Nephron (organoid): ENCODE results near the gene AKT1.

ENCODE experiments used
- H3K27ac Mint-ChIP-seq, 3 experiments: 2 replicates each; pipeline ENCODE4 v1.8.0; 2020; ENCODE audit warnings: mixed read lengths in 3 of 3, mild to moderate bottlenecking in 2 of 3, moderate library complexity in 1 of 3
- H3K27me3 Mint-ChIP-seq: 2 replicates; pipeline ENCODE4 v1.8.0; 2021; ENCODE audit warnings: low read depth, mild to moderate bottlenecking, moderate library complexity, mixed read lengths
- H3K36me3 Mint-ChIP-seq: 2 replicates; pipeline ENCODE4 v1.8.0; 2020; ENCODE audit warnings: low read depth, mixed read lengths
- H3K4me1 Mint-ChIP-seq: 2 replicates; pipeline ENCODE4 v1.8.0; 2020; ENCODE audit warnings: mixed read lengths
- H3K4me3 Mint-ChIP-seq, 3 experiments: 2 replicates each; pipeline ENCODE4 v1.8.0; 2020; ENCODE audit warnings: mild to moderate bottlenecking in 3 of 3, mixed read lengths in 3 of 3, moderate library complexity in 2 of 3
- H3K9me3 Mint-ChIP-seq: 2 replicates; pipeline ENCODE4 v1.8.0; 2020; ENCODE audit warnings: mixed read lengths
- TF ChIP-seq, protein P1 (sequence below), 3 experiments: fragments of 200-600 bp; sonication (generic); IDR thresholded peaks; one replicate each; pipeline ENCODE4 v1.5.0; 2021; ENCODE audit warnings: antibody characterized with exemption in 3 of 3; ENCODE audit not compliant: unreplicated experiment in 3 of 3

Gene AKT1

DNA sequence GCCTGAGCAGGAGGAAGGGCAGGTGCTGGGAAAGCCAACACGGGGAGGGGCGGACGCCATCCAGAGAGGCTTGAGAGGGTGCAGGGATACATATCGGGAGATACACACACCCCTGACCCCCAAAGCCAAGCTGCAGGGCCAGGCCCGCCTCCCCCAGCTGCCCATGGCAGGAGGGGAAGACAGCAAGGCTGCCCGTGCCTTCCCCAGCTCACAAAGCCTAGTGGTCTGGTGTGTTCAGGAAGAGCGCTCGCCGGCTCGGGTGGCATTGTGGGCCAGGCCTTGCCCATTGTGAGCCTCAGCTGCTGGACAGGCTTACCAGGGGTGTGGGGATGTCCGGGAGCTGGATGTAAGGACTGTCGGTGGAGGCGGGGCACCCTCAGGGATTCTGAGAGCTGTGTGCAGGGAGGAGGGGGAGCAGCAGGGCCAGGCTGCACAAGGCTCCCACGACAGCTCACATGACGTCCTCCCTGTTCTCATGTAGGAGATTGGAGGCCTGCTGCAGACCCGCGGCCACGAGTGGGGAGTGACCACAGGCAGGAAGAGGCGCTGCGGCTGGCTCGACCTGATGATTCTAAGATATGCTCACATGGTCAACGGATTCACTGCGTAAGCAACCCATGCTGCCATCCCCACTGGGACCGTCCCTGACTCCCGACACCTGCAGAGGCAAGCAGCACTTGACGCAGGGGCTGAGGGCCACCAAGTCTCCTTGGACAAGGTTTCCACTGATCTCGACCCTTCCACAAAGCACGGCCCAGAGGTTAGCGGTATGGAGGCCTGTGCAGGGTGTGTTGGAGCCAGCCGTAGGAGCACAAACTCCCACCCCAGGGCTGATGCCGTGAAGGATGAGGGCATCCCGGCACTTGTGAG is 52.7 kb downstream of the AKT1 start:
- Mint-ChIP-seq H3K36me3 (peaks cover 7% of the 10 kb centered on the region), H3K27me3 (peaks cover 4% of the 10 kb centered on the region), H3K4me1 (peaks cover 11% of the 10 kb centered on the region), H3K9me3 (no peaks in the 10 kb centered on the region), H3K27ac (no peak overlapping the region), H3K4me3 (no peak overlapping the region)
- TF ChIP-seq, protein P1, sequence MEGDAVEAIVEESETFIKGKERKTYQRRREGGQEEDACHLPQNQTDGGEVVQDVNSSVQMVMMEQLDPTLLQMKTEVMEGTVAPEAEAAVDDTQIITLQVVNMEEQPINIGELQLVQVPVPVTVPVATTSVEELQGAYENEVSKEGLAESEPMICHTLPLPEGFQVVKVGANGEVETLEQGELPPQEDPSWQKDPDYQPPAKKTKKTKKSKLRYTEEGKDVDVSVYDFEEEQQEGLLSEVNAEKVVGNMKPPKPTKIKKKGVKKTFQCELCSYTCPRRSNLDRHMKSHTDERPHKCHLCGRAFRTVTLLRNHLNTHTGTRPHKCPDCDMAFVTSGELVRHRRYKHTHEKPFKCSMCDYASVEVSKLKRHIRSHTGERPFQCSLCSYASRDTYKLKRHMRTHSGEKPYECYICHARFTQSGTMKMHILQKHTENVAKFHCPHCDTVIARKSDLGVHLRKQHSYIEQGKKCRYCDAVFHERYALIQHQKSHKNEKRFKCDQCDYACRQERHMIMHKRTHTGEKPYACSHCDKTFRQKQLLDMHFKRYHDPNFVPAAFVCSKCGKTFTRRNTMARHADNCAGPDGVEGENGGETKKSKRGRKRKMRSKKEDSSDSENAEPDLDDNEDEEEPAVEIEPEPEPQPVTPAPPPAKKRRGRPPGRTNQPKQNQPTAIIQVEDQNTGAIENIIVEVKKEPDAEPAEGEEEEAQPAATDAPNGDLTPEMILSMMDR (IDR thresholded peaks at IDR 0.05; ENCODE audit: unreplicated experiment in 3 of 3): no peak

DNA sequence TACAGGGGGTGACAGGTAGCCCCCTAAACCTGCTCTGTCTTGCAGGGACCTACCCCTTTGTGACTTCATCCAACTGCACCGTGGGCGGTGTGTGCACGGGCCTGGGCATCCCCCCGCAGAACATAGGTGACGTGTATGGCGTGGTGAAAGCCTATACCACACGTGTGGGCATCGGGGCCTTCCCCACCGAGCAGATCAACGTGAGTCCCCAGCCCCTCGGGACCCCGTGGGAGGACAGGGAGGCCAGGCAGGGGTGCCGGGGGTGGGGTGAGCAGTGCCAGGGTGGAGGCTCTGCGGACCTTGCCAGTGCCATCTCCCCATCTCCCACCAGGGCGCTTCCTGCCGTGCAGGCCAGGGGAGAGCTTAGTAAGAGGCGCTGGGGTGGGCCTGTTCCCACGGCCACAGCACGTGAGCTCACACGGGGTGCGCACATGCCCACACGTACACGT is 53.7 kb downstream of the AKT1 start:
- no peak overlapping the region for H3K4me3 Mint-ChIP-seq
- peaks cover 4% of the 10 kb centered on the region for H3K27me3 Mint-ChIP-seq
- peaks cover 7% of the 10 kb centered on the region for H3K36me3 Mint-ChIP-seq
- H3K27ac Mint-ChIP-seq: no peak overlapping the region
- H3K9me3 Mint-ChIP-seq: no peaks in the 10 kb centered on the region
- peaks cover 6% of the 10 kb centered on the region for H3K4me1 Mint-ChIP-seq
- TF ChIP-seq, protein P1 (IDR thresholded peaks at IDR 0.05; ENCODE audit: unreplicated experiment in 3 of 3): no peak

DNA sequence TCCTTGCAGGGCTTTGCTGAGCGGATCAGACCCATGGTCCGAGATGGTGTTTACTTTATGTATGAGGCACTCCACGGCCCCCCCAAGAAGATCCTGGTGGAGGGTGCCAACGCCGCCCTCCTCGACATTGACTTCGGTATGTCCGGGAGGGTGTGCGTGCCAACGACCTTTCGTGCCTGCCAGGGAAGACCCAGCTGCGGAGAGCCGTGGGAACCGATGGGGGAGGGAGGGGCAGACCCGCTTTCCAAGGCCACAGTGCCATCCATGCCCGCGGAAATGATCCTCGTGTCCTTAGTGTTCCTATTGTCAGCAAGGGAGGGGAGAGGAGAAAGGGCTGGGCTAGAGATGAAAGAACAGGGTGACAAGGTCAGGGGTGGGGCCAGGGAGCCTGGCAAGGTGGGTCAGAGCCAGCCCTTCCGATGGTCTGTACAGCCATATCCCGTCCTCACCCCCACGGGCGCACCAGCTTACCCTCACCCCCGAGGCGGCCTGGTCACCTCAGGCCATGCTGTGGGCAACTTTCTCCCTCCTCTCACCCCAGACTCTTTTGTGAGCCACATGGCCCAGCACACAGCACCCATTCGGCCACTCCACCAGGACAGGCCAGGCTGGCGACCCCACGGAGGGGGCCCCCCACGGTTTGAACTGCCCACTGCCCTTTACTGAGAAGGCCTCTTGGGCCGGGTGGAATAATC is 54.3 kb downstream of the AKT1 start:
- Mint-ChIP-seq H3K27ac (no peak overlapping the region), H3K36me3 (peaks cover 7% of the 10 kb centered on the region), H3K27me3 (peaks cover 4% of the 10 kb centered on the region), H3K9me3 (no peaks in the 10 kb centered on the region), H3K4me1 (peaks cover under 1% of the 10 kb centered on the region), H3K4me3 (no peak overlapping the region)
- TF ChIP-seq, protein P1 (IDR thresholded peaks at IDR 0.05; ENCODE audit: unreplicated experiment in 3 of 3): no peak

DNA sequence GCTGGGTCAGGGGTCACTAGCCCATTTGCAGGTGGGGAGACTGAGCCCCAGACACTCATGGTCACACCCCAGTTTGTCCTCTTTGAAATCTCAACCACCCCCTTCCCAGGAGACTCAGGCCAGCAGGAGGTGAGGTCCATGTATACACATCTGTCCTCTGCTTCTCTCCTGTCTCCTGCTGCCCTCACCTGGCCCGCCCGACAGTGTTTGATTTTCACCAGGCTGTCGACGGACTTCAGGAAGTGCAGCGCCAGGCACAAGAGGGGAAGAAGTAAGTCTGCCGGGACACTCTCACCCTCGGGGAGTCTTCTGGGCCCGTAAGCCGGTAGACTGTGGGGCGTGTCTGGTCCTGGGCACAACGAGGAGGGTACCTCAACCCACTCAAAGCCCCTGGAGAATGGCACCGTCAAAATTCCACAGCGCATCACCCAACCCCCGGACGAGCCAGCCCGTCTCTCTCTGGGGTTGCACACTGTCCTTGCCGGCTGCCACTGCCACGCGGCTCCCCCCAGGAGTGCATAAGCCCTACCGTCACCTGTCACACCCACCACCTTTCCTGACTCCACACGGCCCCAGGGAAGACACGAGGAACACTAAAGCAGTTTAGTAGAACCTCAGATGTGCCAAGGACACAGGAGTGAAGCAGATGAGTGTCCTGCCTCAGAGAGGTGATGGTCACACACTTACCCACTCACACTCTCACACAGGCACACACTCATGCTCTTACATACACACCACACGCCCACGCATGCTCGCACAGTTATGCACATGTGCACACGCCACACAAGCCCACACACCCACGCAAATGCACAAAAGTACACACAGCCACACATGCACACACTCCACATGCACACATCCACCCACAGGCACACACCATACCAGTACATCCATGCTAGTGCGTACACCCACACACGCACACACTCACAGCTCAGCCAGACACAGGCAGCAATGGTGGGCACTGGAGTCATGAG is 55.7 kb downstream of the AKT1 start:
- peaks cover 7% of the 10 kb centered on the region for H3K36me3 Mint-ChIP-seq
- H3K27me3 Mint-ChIP-seq: peaks cover 4% of the 10 kb centered on the region
- no peak overlapping the region for H3K27ac Mint-ChIP-seq
- H3K4me1 Mint-ChIP-seq: no peaks in the 10 kb centered on the region
- H3K4me3 Mint-ChIP-seq: no peak overlapping the region
- TF ChIP-seq, protein P1 (IDR thresholded peaks at IDR 0.05; ENCODE audit: unreplicated experiment in 3 of 3): no peak
- H3K9me3 Mint-ChIP-seq: no peaks in the 10 kb centered on the region

DNA sequence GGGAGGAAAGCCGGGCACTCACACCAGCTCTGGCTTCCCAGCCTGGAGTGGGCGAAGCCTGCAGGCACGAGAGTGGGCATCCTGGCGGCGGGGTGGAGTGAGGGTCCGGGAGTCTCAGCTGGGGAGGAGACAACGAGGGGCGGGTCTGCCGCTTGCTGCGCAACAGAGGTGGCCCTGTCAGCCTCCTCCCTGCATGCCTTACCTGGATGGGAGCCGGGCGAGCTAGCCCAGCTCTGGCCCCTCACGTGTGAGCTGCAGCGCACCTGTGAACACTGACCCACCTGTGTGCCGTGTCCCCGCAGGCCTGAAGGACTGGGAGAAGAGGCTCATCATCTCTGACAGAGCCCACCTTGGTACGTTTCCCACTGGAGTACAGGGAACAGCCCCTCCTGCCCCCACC is 56.5 kb downstream of the AKT1 start:
- no peaks in the 10 kb centered on the region for H3K4me1 Mint-ChIP-seq
- H3K27ac Mint-ChIP-seq: no peak overlapping the region
- H3K9me3 Mint-ChIP-seq: no peaks in the 10 kb centered on the region
- TF ChIP-seq, protein P1 (IDR thresholded peaks at IDR 0.05; ENCODE audit: unreplicated experiment in 3 of 3): no peak
- H3K36me3 Mint-ChIP-seq: peaks cover 7% of the 10 kb centered on the region
- H3K4me3 Mint-ChIP-seq: no peak overlapping the region
- H3K27me3 Mint-ChIP-seq: peaks cover 4% of the 10 kb centered on the region
